H1 (cell line): ENCODE results near the gene KMT2A. TPM values are rescaled to one million over a fixed set of nuclear protein-coding genes. Genes with fewer than 3 reads are reported as not detected.

Experiments used
- CTCF ChIA-PET: fragments of 300-600 bp; sonication (Branson Sonifier 250); formaldehyde crosslinking; loops from one replicate; lab custom pipeline; 2021; ENCODE audit not compliant: partially characterized antibody; lab: Charles Lee
- POLR2A ChIA-PET: fragments of 300-600 bp; sonication (Branson Sonifier 250); formaldehyde crosslinking; loops from one replicate; lab custom pipeline; 2021; ENCODE audit warnings: inconsistent platforms; ENCODE audit not compliant: partially characterized antibody; lab: Charles Lee
- DNase-seq, 2 experiments: peaks; one replicate each; pipeline versions ENCODE4 v3.0.0 to v3.0.0-alpha.2; 2010 to 2022; ENCODE audit warnings: low spot score in 2 of 2, low read depth in 1 of 2, mixed read lengths in 1 of 2
- FAIRE-seq: peaks from 2 replicates; lab custom pipeline; 2011; peaks lifted over from hg19 to GRCh38; lab: Jason Lieb, UNC
- H2AFZ ChIP-seq: 2 replicates; pipeline ENCODE4 v1.8.1; 2012; ENCODE audit warnings: low read length, inconsistent platforms
- H2AK5ac ChIP-seq: 2 replicates; pipeline ENCODE4 v1.6.1; 2013; ENCODE audit warnings: low read depth, low read length
- H2BK120ac ChIP-seq: replicated peaks from 2 replicates; pipeline ENCODE3; 2013; ENCODE audit warnings: low read depth, low read length, inconsistent platforms
- H2BK12ac ChIP-seq: 2 replicates; pipeline ENCODE4 v1.6.1; 2013; ENCODE audit warnings: low read depth, low read length
- H2BK15ac ChIP-seq: 2 replicates; pipeline ENCODE4 v1.6.1; 2013; ENCODE audit warnings: low read length
- H2BK20ac ChIP-seq: 2 replicates; pipeline ENCODE4 v1.6.1; 2013; ENCODE audit warnings: low read length
- H2BK5ac ChIP-seq: 2 replicates; pipeline ENCODE4 v1.6.1; 2013; ENCODE audit warnings: low read depth, low read length
- H3K14ac ChIP-seq: 2 replicates; pipeline ENCODE4 v1.6.1; 2013; ENCODE audit warnings: inconsistent platforms; ENCODE audit not compliant: insufficient read length
- H3K18ac ChIP-seq: 2 replicates; pipeline ENCODE4 v1.6.1; 2013; ENCODE audit warnings: low read length; ENCODE audit errors: extremely low read depth
- H3K23ac ChIP-seq: 2 replicates; pipeline ENCODE4 v1.6.1; 2013; ENCODE audit warnings: inconsistent platforms; ENCODE audit not compliant: insufficient read length
- H3K23me2 ChIP-seq: 2 replicates; pipeline ENCODE4 v1.6.1; 2013; ENCODE audit warnings: low read depth, low read length
- H3K27ac ChIP-seq: 2 replicates; pipeline ENCODE4 v1.6.1; 2011; ENCODE audit warnings: low read depth, low read length, inconsistent platforms
- H3K27me3 ChIP-seq, 4 experiments: replicated peaks in 1 of 4; 1 replicate in 1 of 4; 2 replicates in 3 of 4; pipeline versions ENCODE4 v1.6.1 to v1.8.1; 2011 to 2013; ENCODE audit warnings: low read length in 3 of 4, mild to moderate bottlenecking in 3 of 4, inconsistent platforms in 2 of 4, mixed read lengths in 2 of 4, moderate library complexity in 1 of 4; ENCODE audit not compliant: control insufficient read depth in 3 of 4, insufficient read depth in 3 of 4; ENCODE audit errors: extremely low read depth in 1 of 4
- H3K36me3 ChIP-seq, 4 experiments: 2 replicates each; pipeline versions ENCODE4 v1.6.1 to v1.8.1; 2011 to 2013; ENCODE audit warnings: mild to moderate bottlenecking in 4 of 4, low read length in 3 of 4, moderate library complexity in 2 of 4, control low read depth in 1 of 4, inconsistent platforms in 1 of 4; ENCODE audit not compliant: insufficient read depth in 4 of 4, control insufficient read depth in 2 of 4
- H3K4ac ChIP-seq: replicated peaks from 2 replicates; pipeline ENCODE3; 2013; ENCODE audit warnings: low read length, low read depth, mixed read lengths, inconsistent platforms; ENCODE audit not compliant: insufficient read length
- H3K4me1 ChIP-seq, 4 experiments: replicated peaks in 1 of 4; 1 replicate in 1 of 4; 2 replicates in 3 of 4; pipeline versions ENCODE4 v1.6.1 to v1.8.1; 2011 to 2013; ENCODE audit warnings: low read length in 3 of 4, inconsistent platforms in 2 of 4, mixed read lengths in 1 of 4; ENCODE audit not compliant: insufficient read depth in 4 of 4, control insufficient read depth in 3 of 4
- H3K4me2 ChIP-seq, 2 experiments: 2 replicates each; pipeline versions ENCODE4 v1.6.1 to v1.8.1; 2011 to 2013; ENCODE audit warnings: low read depth in 2 of 2, low read length in 2 of 2, control low read depth in 1 of 2, inconsistent platforms in 1 of 2, mild to moderate bottlenecking in 1 of 2; ENCODE audit not compliant: insufficient read depth in 1 of 2
- H3K4me3 ChIP-seq, 4 experiments: fragments of 200-600, 300-600 bp in 1 of 4; sonication (generic), shearing (Covaris generic), sonication (Bioruptor Twin) in 1 of 4; 2 replicates each; pipeline versions ENCODE4 v1.5.1 to v1.8.1; 2011 to 2016; ENCODE audit warnings: low read length in 4 of 4, low read depth in 3 of 4, control low read depth in 2 of 4, inconsistent platforms in 2 of 4, mild to moderate bottlenecking in 2 of 4, mixed read lengths in 1 of 4, moderate library complexity in 1 of 4; ENCODE audit not compliant: insufficient read depth in 2 of 4; ENCODE audit errors: extremely low read depth in 1 of 4
- H3K56ac ChIP-seq: replicated peaks from 2 replicates; pipeline ENCODE3; 2013; ENCODE audit warnings: low read depth, mild to moderate bottlenecking, mixed read lengths, low read length, inconsistent platforms; ENCODE audit not compliant: insufficient read length
- H3K79me1 ChIP-seq: 2 replicates; pipeline ENCODE4 v1.6.1; 2013; ENCODE audit warnings: low read depth, low read length, control low read depth
- H3K79me2 ChIP-seq, 2 experiments: 2 replicates each; pipeline versions ENCODE4 v1.6.1 to v1.8.1; 2012 to 2013; ENCODE audit warnings: low read length in 2 of 2, mild to moderate bottlenecking in 2 of 2, inconsistent platforms in 1 of 2; ENCODE audit not compliant: insufficient read depth in 2 of 2, control insufficient read depth in 1 of 2
- H3K9ac ChIP-seq, 4 experiments: replicated peaks in 1 of 4; 1 replicate in 1 of 4; 2 replicates in 3 of 4; pipeline versions ENCODE4 v1.6.1 to v1.8.1; 2011 to 2013; ENCODE audit warnings: low read depth in 3 of 4, low read length in 3 of 4, control low read depth in 2 of 4, mild to moderate bottlenecking in 2 of 4, moderate library complexity in 2 of 4, inconsistent platforms in 1 of 4; ENCODE audit errors: extremely low read depth in 1 of 4
- H3K9me3 ChIP-seq, 2 experiments: 2 replicates each; pipeline versions ENCODE4 v1.6.1 to v1.8.1; 2012 to 2013; ENCODE audit warnings: mild to moderate bottlenecking in 2 of 2, moderate library complexity in 2 of 2, control low read depth in 1 of 2, inconsistent platforms in 1 of 2, low read depth in 1 of 2, low read length in 1 of 2, mixed read lengths in 1 of 2; ENCODE audit not compliant: insufficient read depth in 2 of 2
- H4K20me1 ChIP-seq, 2 experiments: replicated peaks in 1 of 2; 2 replicates each; pipeline versions ENCODE3 to v1.8.1; 2011 to 2013; ENCODE audit warnings: inconsistent platforms in 2 of 2, low read length in 2 of 2, mild to moderate bottlenecking in 1 of 2; ENCODE audit not compliant: insufficient read depth in 2 of 2, control insufficient read depth in 1 of 2
- H4K5ac ChIP-seq: 2 replicates; pipeline ENCODE4 v1.6.1; 2013; ENCODE audit warnings: low read length, low read depth, mixed read lengths, inconsistent platforms; ENCODE audit not compliant: insufficient read length
- H4K8ac ChIP-seq: 2 replicates; pipeline ENCODE4 v1.8.0; 2013; ENCODE audit warnings: mild to moderate bottlenecking, moderate library complexity, low read length, inconsistent platforms; ENCODE audit not compliant: insufficient read depth; ENCODE audit errors: extremely low read depth
- H4K91ac ChIP-seq: replicated peaks from 2 replicates; pipeline ENCODE3; 2013; ENCODE audit warnings: low read length, mixed read lengths, inconsistent platforms; ENCODE audit not compliant: insufficient read length
- BRCA1 ChIP-seq: IDR thresholded peaks from 2 replicates; pipeline ENCODE4 v1.6.1; 2012; ENCODE audit warnings: low read depth, low read length, improper control_type of control experiment
- POLR2AphosphoS5 ChIP-seq: IDR thresholded peaks from 2 replicates; pipeline ENCODE4 v1.6.1; 2011; ENCODE audit warnings: low read depth, low read length
- WGBS, 2 experiments: shearing (Covaris generic) in 1 of 2; methylation state at CpG; one replicate each; pipeline versions ENCODE4 v1.1.6 to v1.1.7; 2013 to 2015; ENCODE audit warnings: low lambda C conversion rate in 2 of 2, mixed read lengths in 2 of 2, inconsistent platforms in 1 of 2, low coverage in 1 of 2, missing lambda C conversion rate in 1 of 2; ENCODE audit not compliant: insufficient replicate concordance in 2 of 2, insufficient coverage in 1 of 2, insufficient read length in 1 of 2; ENCODE audit errors: extremely low coverage in 1 of 2, missing lambda C conversion rate in 1 of 2; 5-methylcytosine and 5-hydroxymethylcytosine counted together
- polyA plus RNA-seq, 7 experiments: library from polyadenylated mRNA; depleted of rRNA in 3 of 7; stranded (reverse) in 5 of 7; unstranded in 2 of 7; fragments of >200 nt in 5 of 7; fragments of 200-250 nt in 2 of 7; gene quantifications; 1 replicate in 5 of 7; 2 replicates in 1 of 7; 4 replicates in 1 of 7; pipeline versions ENCODE4 v1.2.1 to v1.2.3, GENCODE V29; 2011 to 2013; ENCODE audit warnings: missing spikeins in 2 of 7, mixed read lengths in 2 of 7
- total RNA-seq: library from RNA; stranded (reverse); fragmentation: NEBNext Ultra II Directional; extraction: Animal tissue kit (Norgen Biotek cat#: 25700); gene quantifications from 2 replicates; pipeline ENCODE4 v1.2.1, GENCODE V29; 2021

KMT2A gene
- total and polyA plus RNA-seq, 2 of the 8 experiments (the other 6 are each of a cell fraction or from before 2014, with no cell fraction given) = 35.9 to 62.1 TPM

- Histone ChIP-seq H2BK120ac (no peak overlapping the region), H2BK12ac (no peak overlapping the region), H3K79me1 (no peaks in the 10 kb centered on the region), H3K23me2 (no peaks in the 10 kb centered on the region), H3K4me3 (no peak overlapping the region), H2BK15ac (no peak overlapping the region), H3K14ac (no peak overlapping the region), H3K27me3 (no peaks in the 10 kb centered on the region; a peak in 2 of 7 replicates), H4K8ac (no peak overlapping the region), H4K91ac (no peak overlapping the region), H4K5ac (no peak overlapping the region), H3K79me2 (no peaks in the 10 kb centered on the region), H3K36me3 (peaks cover 7 to 48% (median 44%) of the 10 kb centered on the region in 4 experiments), H3K18ac (no peak overlapping the region), H3K4me2 (no peak overlapping the region), H3K56ac (no peak overlapping the region), H3K4ac (no peak overlapping the region), H3K9me3 (no peaks in the 10 kb centered on the region), H2AFZ (no peak overlapping the region), H2BK5ac (no peak overlapping the region), H3K23ac (no peak overlapping the region), H4K20me1 (peaks cover 0 to 7% of the 10 kb centered on the region in 2 experiments), H2BK20ac (no peak overlapping the region), H2AK5ac (no peak overlapping the region), H3K9ac (no peak overlapping the region), H3K4me1 (peaks cover 0 to 6% (median 2%) of the 10 kb centered on the region in 4 experiments; a peak in 2 of 7 replicates), H3K27ac (no peak overlapping the region)
- FAIRE-seq = no peak
- ChIA-PET POLR2A (interaction anchor here (0.6 kb wide), 1 partner anchor 126 kb away, joined by 4 read pairs; no protein-coding TSS in a partner anchor), CTCF (interaction anchor here (0.6 to 1.6 kb wide), 2 partner anchors 9 to 37 kb away, joined by 3 to 4 read pairs; no protein-coding TSS in a partner anchor)
- 91% methylated on average over 6 of the region's 6 CpGs; no CpG with 5 or more reads in 1 of the 2 experiments for WGBS, 2 experiments
- no peak for DNase-seq
- TF ChIP-seq POLR2AphosphoS5 (0 out of 2 replicates have a peak, but pooled peaks have one; percentile 45), BRCA1 (no peak)
Measured at GRCh38 chr11:118524757-118525470, 88.6 kb downstream of the KMT2A start.
